Fibroblast of pulmonary artery (primary cell): ENCODE data around the gene WIZ.

Source experiments
- DNase-seq: peaks from one replicate; pipeline ENCODE4 v3.0.0-alpha.2; 2010; ENCODE audit warnings: low read depth
- H3K4me3 ChIP-seq: replicated peaks from 2 replicates; pipeline ENCODE4 v1.5.1; 2011; ENCODE audit warnings: low read depth, mild to moderate bottlenecking, control low read depth, low read length, moderate library complexity
- TF ChIP-seq, protein P1 (sequence below): IDR thresholded peaks from 2 replicates; pipeline ENCODE4 v1.5.1; 2011; ENCODE audit warnings: mild to moderate bottlenecking, control low read depth, low read length, inconsistent platforms; ENCODE audit errors: missing control alignments

WIZ gene

DNA sequence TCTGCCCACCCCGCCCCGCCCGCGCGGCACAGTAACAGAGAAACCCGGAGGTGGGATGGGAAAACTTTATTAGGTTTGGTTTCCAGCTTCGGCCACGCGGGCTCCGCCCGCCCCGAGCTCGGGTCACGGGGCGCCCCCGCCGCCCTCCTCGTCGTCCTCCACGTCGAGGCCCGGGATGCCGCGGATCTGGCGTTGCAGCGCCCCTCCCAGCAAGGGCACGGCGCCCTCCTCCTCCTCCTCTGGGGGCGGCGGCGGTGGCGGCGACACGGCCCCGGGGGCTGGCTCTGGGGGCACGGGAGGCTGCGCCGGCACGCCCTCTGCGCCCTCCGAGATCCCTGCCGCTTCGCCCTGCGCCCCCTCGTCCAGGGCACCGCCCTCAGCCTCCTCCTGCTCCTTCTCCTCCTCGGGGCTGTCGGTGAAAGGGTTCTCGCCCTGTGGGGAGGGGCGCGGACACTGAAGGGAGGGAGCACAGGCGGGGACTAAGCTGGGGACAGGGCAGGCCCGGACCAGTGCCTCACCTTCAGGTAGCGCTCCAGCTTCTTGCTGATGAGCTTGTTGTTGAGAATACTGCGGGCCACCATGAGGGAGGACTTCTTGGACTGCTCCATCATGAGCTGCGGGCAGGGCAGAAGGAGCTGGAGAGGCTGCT, 69.6 kb downstream of the WIZ start:
- TF ChIP-seq, protein P1, sequence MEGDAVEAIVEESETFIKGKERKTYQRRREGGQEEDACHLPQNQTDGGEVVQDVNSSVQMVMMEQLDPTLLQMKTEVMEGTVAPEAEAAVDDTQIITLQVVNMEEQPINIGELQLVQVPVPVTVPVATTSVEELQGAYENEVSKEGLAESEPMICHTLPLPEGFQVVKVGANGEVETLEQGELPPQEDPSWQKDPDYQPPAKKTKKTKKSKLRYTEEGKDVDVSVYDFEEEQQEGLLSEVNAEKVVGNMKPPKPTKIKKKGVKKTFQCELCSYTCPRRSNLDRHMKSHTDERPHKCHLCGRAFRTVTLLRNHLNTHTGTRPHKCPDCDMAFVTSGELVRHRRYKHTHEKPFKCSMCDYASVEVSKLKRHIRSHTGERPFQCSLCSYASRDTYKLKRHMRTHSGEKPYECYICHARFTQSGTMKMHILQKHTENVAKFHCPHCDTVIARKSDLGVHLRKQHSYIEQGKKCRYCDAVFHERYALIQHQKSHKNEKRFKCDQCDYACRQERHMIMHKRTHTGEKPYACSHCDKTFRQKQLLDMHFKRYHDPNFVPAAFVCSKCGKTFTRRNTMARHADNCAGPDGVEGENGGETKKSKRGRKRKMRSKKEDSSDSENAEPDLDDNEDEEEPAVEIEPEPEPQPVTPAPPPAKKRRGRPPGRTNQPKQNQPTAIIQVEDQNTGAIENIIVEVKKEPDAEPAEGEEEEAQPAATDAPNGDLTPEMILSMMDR = no peak
- H3K4me3 ChIP-seq = peak overlapping the region; percentile 99
- peak; percentile 51 for DNase-seq

DNA sequence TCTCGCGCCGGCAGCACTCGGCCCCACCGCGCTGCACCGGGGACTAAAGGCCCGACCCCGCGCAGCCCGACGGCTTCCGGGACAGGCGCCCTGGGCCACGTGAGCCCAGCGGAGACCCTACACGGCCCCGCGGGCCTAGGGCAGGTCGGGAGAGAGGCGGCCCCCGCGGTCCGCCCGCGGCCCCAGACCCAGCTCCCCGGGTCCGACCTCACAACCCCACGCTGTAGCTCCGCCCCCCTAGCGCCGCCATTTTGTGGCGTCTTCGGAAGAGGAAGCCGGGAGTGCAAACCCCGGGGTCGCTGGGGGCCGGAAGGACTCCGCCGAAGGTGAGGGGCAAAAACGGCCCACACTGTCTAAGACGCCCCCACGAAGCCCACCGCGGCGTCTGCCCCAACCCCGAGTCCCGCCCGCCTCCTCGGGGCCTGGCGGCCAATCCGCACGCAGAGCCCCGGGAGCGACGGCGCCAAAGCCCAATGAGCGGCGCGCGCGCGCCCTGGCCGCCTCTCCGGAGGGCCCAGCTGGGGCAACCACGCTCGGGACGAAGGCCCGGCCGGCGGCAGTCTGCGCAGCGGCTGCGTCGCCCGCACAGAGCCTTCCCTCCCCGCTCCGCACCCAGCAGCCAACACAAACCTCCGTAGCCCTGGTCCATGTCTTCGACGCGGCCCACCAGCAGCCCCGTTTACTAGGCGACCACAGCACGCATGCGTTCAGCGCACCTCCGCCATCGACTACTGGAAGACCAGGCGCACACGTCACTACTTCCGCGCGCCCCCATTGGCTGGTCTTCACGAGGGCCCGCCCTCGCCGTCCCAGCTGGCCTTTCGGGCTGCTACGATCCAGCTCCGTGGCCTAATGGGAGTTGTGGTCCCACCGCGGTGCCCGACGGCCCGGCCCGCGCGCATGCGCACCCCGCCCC, 70.4 kb downstream of the WIZ start, which contains the start of gene AKAP8:
AKAP8 (minus strand) TSS at position 705 of the 916 bp plus-strand sequence; CDS start at position 649, 56 bp downstream.
- TF ChIP-seq, protein P1 = no peak
- peak within 1 kb of the TSS; percentile 99 for H3K4me3 ChIP-seq
- peak; percentile 99 for DNase-seq

DNA sequence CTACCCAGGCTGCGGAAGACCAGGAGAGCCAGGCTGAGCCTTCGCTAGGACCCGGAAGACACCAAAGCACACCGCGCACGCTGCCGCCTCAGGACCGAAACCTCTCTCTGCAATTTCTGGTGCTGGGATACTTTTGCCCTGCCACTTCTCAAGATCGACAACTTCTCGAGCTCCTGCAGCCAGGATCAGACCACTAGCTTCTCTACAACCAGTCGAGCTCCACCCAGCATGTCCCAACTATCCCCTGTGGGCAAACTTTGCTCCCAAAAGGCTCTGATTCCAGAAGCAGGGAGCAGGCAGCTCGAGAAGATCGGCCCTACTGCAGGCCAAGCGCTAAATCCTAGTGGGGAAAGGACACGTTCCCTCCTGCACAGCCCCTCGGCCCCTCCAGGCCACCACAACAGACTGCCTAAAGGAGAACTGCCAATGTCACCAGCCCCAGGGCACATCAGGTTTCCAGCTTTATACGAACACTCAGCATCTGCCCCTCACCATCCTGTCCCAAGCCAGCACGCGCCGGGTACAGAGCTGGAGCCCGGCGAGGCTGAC, 71.1 kb downstream of the WIZ start:
- H3K4me3 ChIP-seq = peak overlapping the region; percentile 99
- DNase-seq = peak; percentile 56
- TF ChIP-seq, protein P1 = no peak

DNA sequence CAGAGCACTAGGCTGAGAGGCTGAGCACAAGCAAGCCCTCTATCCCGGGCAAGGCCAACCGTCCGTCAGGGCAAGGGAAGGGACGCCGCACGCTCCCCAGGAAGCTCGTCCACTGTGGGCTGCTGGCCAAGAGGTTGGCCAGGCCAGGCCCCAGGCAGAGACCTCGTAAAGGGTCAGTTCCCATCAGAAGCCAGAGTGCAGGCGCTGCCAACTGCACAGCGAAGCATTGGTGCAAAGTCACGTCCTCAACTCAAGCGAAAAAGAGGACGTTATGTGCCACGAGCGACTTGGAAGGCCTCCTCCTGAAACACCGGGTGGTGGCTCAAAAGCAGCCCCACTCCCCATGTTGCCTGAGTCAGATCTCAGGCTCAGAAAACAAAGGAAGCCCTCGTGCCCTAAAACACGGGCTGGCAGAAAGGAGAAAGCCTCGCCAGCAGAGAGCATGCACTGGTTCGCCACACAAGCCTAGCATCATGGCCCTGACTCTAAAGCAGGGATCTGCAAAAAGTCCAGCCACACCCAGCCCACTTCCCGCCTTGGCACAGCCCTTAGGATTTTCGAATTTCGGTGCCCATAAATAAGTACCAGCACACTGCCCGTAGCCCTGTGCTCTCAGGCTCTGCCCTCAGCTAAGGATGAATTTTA, 74.8 kb downstream of the WIZ start:
- DNase-seq = no peak
- H3K4me3 ChIP-seq = no peak overlapping the region
- TF ChIP-seq, protein P1 = no peak

DNA sequence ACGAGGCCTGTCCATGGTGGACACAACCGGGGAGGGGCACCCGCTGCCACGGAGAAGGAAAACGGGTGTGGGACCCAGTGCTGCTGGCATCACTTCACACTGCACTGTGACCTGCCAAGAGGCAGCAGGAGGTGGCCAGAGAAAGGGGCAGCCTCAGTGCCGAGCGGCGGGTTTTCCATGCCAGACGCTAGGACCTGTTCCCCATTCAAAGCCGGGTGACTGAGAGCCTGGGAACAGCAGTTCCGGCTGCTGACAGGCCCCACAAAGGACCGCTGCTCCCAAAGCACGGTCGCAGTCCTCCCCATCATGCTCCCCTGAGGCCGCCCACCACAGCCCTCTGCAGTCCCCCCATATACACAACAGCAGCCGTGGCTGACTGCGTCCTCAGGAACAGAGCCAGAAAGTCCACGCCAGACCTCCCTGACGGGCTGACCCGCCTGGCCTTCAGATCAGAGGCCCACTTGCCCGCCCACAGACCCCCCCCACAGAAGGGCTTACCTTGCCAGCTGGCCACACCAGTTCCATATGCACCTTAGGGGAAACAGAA, 75.6 kb downstream of the WIZ start:
- TF ChIP-seq, protein P1 = no peak
- no peak for DNase-seq
- no peak overlapping the region for H3K4me3 ChIP-seq

DNA sequence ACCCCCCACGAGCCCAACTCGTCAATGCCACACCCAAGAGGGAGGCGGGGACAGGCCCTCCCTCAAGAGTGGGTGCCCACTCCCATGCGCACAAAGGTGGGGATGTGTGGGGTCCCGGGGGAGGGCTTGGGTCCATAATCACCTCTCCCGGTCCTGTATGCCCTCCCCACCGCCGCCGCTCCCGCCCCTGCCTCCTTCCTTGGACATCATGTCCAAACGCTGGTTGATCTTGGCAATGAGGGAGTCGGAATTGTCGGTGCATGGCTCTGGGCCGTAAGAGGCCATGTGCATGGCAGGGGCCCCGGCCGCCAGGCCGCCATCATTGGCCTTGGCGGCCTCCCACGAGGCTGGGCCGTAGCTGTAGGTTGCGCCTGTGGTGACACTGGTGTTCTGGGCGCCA, 76.1 kb downstream of the WIZ start:
- no peak overlapping the region for H3K4me3 ChIP-seq
- TF ChIP-seq, protein P1 = no peak
- no peak for DNase-seq
